PC-3 (cell line): ENCODE data around the gene KIDINS220. TPM values are rescaled to one million over a fixed set of nuclear protein-coding genes. Genes with fewer than 3 reads are reported as not detected.
A peak's percentile ranks its signal among the peaks of the same experiment; 100 is the strongest.

Experiments used
- ATAC-seq: fragments of 200-7000 bp; cut with Tn5 transposase; 2 replicates; pipeline ENCODE4 v1.9.1; 2020; ENCODE audit warnings: mild to moderate bottlenecking, moderate library complexity
- BruUV-seq: library from RNA; stranded (reverse); fragments of 400-500 nt; replicated peaks from 2 replicates; lab custom pipeline; 2021; lab: Mats Ljungman, UMichigan
- CTCF ChIA-PET: fragments of 300-600 bp; sonication (Branson Sonifier 250); formaldehyde crosslinking; loops from one replicate; lab custom pipeline; 2022; ENCODE audit warnings: antibody characterized with exemption; lab: Charles Lee
- POLR2A ChIA-PET: fragments of 300-600 bp; sonication (Branson Sonifier 250); formaldehyde crosslinking; loops from one replicate; lab custom pipeline; 2022; ENCODE audit warnings: antibody characterized with exemption; ENCODE audit not compliant: unreplicated experiment; lab: Charles Lee
- DNase-seq: peaks from one replicate; pipeline ENCODE4 v3.0.0-alpha.2; 2015
- H2AFZ ChIP-seq: fragments of 300-600 bp; sonication (generic); 2 replicates; pipeline ENCODE4 v1.6.0; 2016; ENCODE audit warnings: antibody characterized with exemption, low read length
- H3F3A ChIP-seq: fragments of 300-600 bp; sonication (generic); one replicate; pipeline ENCODE4 v1.6.0; 2017; ENCODE audit warnings: antibody characterized with exemption, low read length, control low read depth, mild to moderate bottlenecking; ENCODE audit not compliant: unreplicated experiment
- H3K27ac ChIP-seq: fragments of 300-600 bp; sonication (generic); 2 replicates; pipeline ENCODE4 v1.5.1; 2016; ENCODE audit warnings: mild to moderate bottlenecking, low read length
- H3K27me3 ChIP-seq: fragments of 300-600 bp; sonication (generic); 2 replicates; pipeline ENCODE4 v1.6.1; 2016; ENCODE audit warnings: low read length, mixed read lengths
- H3K36me3 ChIP-seq: fragments of 300-600 bp; sonication (generic); 2 replicates; pipeline ENCODE4 v1.6.1; 2016; ENCODE audit warnings: low read depth, mixed run types, low read length, mixed read lengths
- H3K4me1 ChIP-seq: fragments of 300-600 bp; sonication (generic); 2 replicates; pipeline ENCODE4 v1.5.1; 2016; ENCODE audit warnings: low read length; ENCODE audit not compliant: insufficient read depth
- H3K4me2 ChIP-seq: fragments of 300-600 bp; sonication (generic); 2 replicates; pipeline ENCODE4 v1.6.0; 2016; ENCODE audit warnings: low read length
- H3K4me3 ChIP-seq: fragments of 300-600 bp; sonication (generic); 2 replicates; pipeline ENCODE4 v1.5.1; 2016; ENCODE audit warnings: mild to moderate bottlenecking, low read length, mixed read lengths
- H3K79me2 ChIP-seq: fragments of 300-600 bp; sonication (generic); 2 replicates; pipeline ENCODE4 v1.6.1; 2017; ENCODE audit warnings: low read length, mixed read lengths
- H3K9ac ChIP-seq: fragments of 300-600 bp; sonication (generic); 2 replicates; pipeline ENCODE4 v1.6.0; 2016; ENCODE audit warnings: mild to moderate bottlenecking, low read length
- H3K9me2 ChIP-seq: fragments of 300-600 bp; sonication (generic); replicated peaks from 2 replicates; pipeline ENCODE4 v1.6.1; 2016; ENCODE audit warnings: mixed run types, low read length, mixed read lengths
- H3K9me3 ChIP-seq: fragments of 300-600 bp; sonication (generic); 2 replicates; pipeline ENCODE4 v1.6.1; 2016; ENCODE audit warnings: low read length, mixed read lengths
- H4K20me1 ChIP-seq: fragments of 300-600 bp; sonication (generic); 2 replicates; pipeline ENCODE4 v1.6.1; 2016; ENCODE audit warnings: low read length, mixed read lengths
- CTCF ChIP-seq: fragments of 300-600 bp; sonication (generic); conservative IDR thresholded peaks from 2 replicates; pipeline ENCODE4 v1.5.1; 2017; ENCODE audit warnings: antibody characterized with exemption, low read depth, mild to moderate bottlenecking, low read length
- EZH2 ChIP-seq: fragments of 300-600 bp; sonication (generic); IDR thresholded peaks from one replicate; pipeline ENCODE4 v1.6.1; 2017; ENCODE audit warnings: antibody characterized with exemption, mild to moderate bottlenecking, low read length; ENCODE audit not compliant: unreplicated experiment
- EZH2phosphoT487 ChIP-seq: fragments of 300-600 bp; sonication (generic); IDR thresholded peaks from 2 replicates; pipeline ENCODE4 v1.6.1; 2018; ENCODE audit warnings: mild to moderate bottlenecking, antibody characterized with exemption, low read length, borderline replicate concordance
- intact Hi-C: fragments of 100-400 bp; cut with micrococcal nuclease; formaldehyde crosslinking; loops from 2 replicates; pipeline ENCODE4 v1.9.0; 2023
- total RNA-seq: library from RNA; depleted of rRNA; stranded (reverse); fragments of >200 nt; gene quantifications from 2 replicates; pipeline ENCODE4 v1.2.3, GENCODE V29; 2014

The KIDINS220 gene
- total RNA-seq, 1 experiment from 2014 or later: 37.6 TPM

- no peak overlapping the region for H3K4me2 ChIP-seq
- no peak overlapping the region for H3K27ac ChIP-seq
- no peaks in the 10 kb centered on the region for H3K27me3 ChIP-seq
- peaks cover 28% of the 10 kb centered on the region for H3K36me3 ChIP-seq
- intact Hi-C loops: no loop called here
- H3K4me3 ChIP-seq: no peak overlapping the region
- no peaks in the 10 kb centered on the region for H3K79me2 ChIP-seq
- no TSS peak for BruUV-seq
- H3F3A ChIP-seq: peaks cover 9% of the 10 kb centered on the region
- H3K9ac ChIP-seq: no peak overlapping the region
- H4K20me1 ChIP-seq: no peaks in the 10 kb centered on the region; the same call in 1 of the 2 replicates
- DNase-seq: no peak
- ATAC-seq: no peak
- H3K9me3 ChIP-seq: no peaks in the 10 kb centered on the region
- H3K4me1 ChIP-seq: peaks cover 15% of the 10 kb centered on the region
- H2AFZ ChIP-seq: no peak overlapping the region
- no peaks in the 10 kb centered on the region for H3K9me2 ChIP-seq
- ChIA-PET CTCF (no interaction called here), POLR2A (no interaction called here)
- no peak for TF ChIP-seq EZH2phosphoT487
- no peak for TF ChIP-seq EZH2
- TF ChIP-seq CTCF: no peak
Measured at GRCh38 chr2:8799004-8799403, 38.4 kb downstream of the KIDINS220 start.

GRCh38 chr2:8798393-8798792 lies 39.0 kb downstream of the KIDINS220 start:
- DNase-seq: no peak
- POLR2A ChIA-PET: no interaction called here
- H3K36me3 ChIP-seq: peaks cover 28% of the 10 kb centered on the region
- H3K27ac ChIP-seq: no peak overlapping the region
- no peaks in the 10 kb centered on the region for H3K9me3 ChIP-seq
- H2AFZ ChIP-seq: no peak overlapping the region
- H3K79me2 ChIP-seq: no peaks in the 10 kb centered on the region
- TF ChIP-seq EZH2phosphoT487 (no peak), EZH2 (no peak), CTCF (no peak)
- CTCF ChIA-PET: no interaction called here
- no peak overlapping the region for H3K4me3 ChIP-seq
- no peak overlapping the region for H3K9ac ChIP-seq
- intact Hi-C loops: no loop called here
- no peaks in the 10 kb centered on the region for H3K27me3 ChIP-seq
- BruUV-seq: no TSS peak
- ATAC-seq: no peak
- no peaks in the 10 kb centered on the region for H3K9me2 ChIP-seq
- no peaks in the 10 kb centered on the region; the same call in 1 of the 2 replicates for H4K20me1 ChIP-seq
- H3K4me1 ChIP-seq: peaks cover 9% of the 10 kb centered on the region
- no peak overlapping the region for H3K4me2 ChIP-seq
- peaks cover 6% of the 10 kb centered on the region for H3F3A ChIP-seq

- no peaks in the 10 kb centered on the region for H3K79me2 ChIP-seq
- ATAC-seq (no peak), DNase-seq (peak; percentile 22)
- H3K9me2 ChIP-seq: no peaks in the 10 kb centered on the region
- no peak overlapping the region for H3K9ac ChIP-seq
- no peak overlapping the region for H2AFZ ChIP-seq
- H3K36me3 ChIP-seq: peaks cover 26% of the 10 kb centered on the region
- no peak overlapping the region for H3K4me3 ChIP-seq
- intact Hi-C loops: no loop called here
- no TSS peak for BruUV-seq
- H3K27ac ChIP-seq: no peak overlapping the region
- H3F3A ChIP-seq: no peaks in the 10 kb centered on the region
- H4K20me1 ChIP-seq: no peaks in the 10 kb centered on the region; the same call in 1 of the 2 replicates
- H3K9me3 ChIP-seq: no peaks in the 10 kb centered on the region
- POLR2A ChIA-PET: no interaction called here
- H3K4me1 ChIP-seq: 0 out of 2 replicates have a peak, but pooled peaks cover 2% of the 10 kb centered on the region
- H3K4me2 ChIP-seq: no peak overlapping the region
- CTCF ChIA-PET: no interaction called here
- TF ChIP-seq CTCF (no peak), EZH2 (no peak), EZH2phosphoT487 (no peak)
- no peaks in the 10 kb centered on the region for H3K27me3 ChIP-seq
Measured at GRCh38 chr2:8797682-8798081, 39.7 kb downstream of the KIDINS220 start.
